HEK293 (cell line): ENCODE measurements around the gene CTBP2.

ENCODE experiments used
- CTCF ChIP-seq: fragments of 450-650 bp; formaldehyde crosslinking; IDR thresholded peaks from 2 replicates; pipeline ENCODE4 v1.5.1; 2016; ENCODE audit warnings: missing biosample characterization, missing genetic modification characterization
- GLIS1 ChIP-seq: fragments of 450-650 bp; formaldehyde crosslinking; IDR thresholded peaks from 2 replicates; pipeline ENCODE4 v1.5.1; 2016; ENCODE audit warnings: missing biosample characterization, missing genetic modification characterization
- HOXA7 ChIP-seq: sonication (generic); formaldehyde crosslinking; IDR thresholded peaks from 2 replicates; pipeline ENCODE4 v1.8.1; 2022; ENCODE audit warnings: missing genetic modification reagents, borderline replicate concordance
- KLF8 ChIP-seq: fragments of 450-650 bp; formaldehyde crosslinking; IDR thresholded peaks from 2 replicates; pipeline ENCODE4 v1.5.1; 2016; ENCODE audit warnings: missing biosample characterization, missing genetic modification characterization
- MEIS1 ChIP-seq: sonication (generic); formaldehyde crosslinking; IDR thresholded peaks from 2 replicates; pipeline ENCODE4 v1.8.1; 2022; ENCODE audit warnings: missing genetic modification reagents, mild to moderate bottlenecking, borderline replicate concordance
- PATZ1 ChIP-seq: fragments of 450-650 bp; formaldehyde crosslinking; IDR thresholded peaks from 2 replicates; pipeline ENCODE4 v1.5.1; 2016; ENCODE audit warnings: missing biosample characterization, missing genetic modification characterization
- RBAK ChIP-seq: fragments of 450-650 bp; formaldehyde crosslinking; IDR thresholded peaks from 2 replicates; pipeline ENCODE4 v1.5.1; 2016; ENCODE audit warnings: missing biosample characterization, missing genetic modification characterization
- SALL2 ChIP-seq: fragments of 450-650 bp; formaldehyde crosslinking; IDR thresholded peaks from 2 replicates; pipeline ENCODE4 v1.5.0; 2017; ENCODE audit warnings: missing biosample characterization, mild to moderate bottlenecking, missing genetic modification characterization, borderline replicate concordance
- YY2 ChIP-seq: fragments of 450-650 bp; formaldehyde crosslinking; IDR thresholded peaks from 2 replicates; pipeline ENCODE4 v1.5.1; 2016; ENCODE audit warnings: missing biosample characterization, missing genetic modification characterization
- ZBTB1 ChIP-seq: fragments of 450-650 bp; formaldehyde crosslinking; IDR thresholded peaks from 2 replicates; pipeline ENCODE4 v1.5.1; 2016; ENCODE audit warnings: missing biosample characterization, missing genetic modification characterization
- ZBTB7A ChIP-seq: fragments of 450-650 bp; formaldehyde crosslinking; IDR thresholded peaks from 2 replicates; pipeline ENCODE4 v1.5.1; 2016; ENCODE audit warnings: low read depth, missing biosample characterization, missing genetic modification characterization
- ZNF155 ChIP-seq: fragments of 450-650 bp; formaldehyde crosslinking; IDR thresholded peaks from 2 replicates; pipeline ENCODE4 v1.5.1; 2016; ENCODE audit warnings: missing biosample characterization, missing genetic modification characterization
- ZNF175 ChIP-seq: fragments of 450-650 bp; formaldehyde crosslinking; IDR thresholded peaks from 2 replicates; pipeline ENCODE4 v1.5.1; 2016; ENCODE audit warnings: missing biosample characterization, missing genetic modification characterization
- ZNF324 ChIP-seq: fragments of 450-650 bp; formaldehyde crosslinking; IDR thresholded peaks from 2 replicates; pipeline ENCODE4 v1.5.1; 2016; ENCODE audit warnings: missing biosample characterization, missing genetic modification characterization
- ZNF335 ChIP-seq: fragments of 450-650 bp; formaldehyde crosslinking; conservative IDR thresholded peaks from 2 replicates; pipeline ENCODE4 v1.5.1; 2016; ENCODE audit warnings: missing biosample characterization, missing genetic modification characterization
- ZNF350 ChIP-seq: fragments of 450-650 bp; formaldehyde crosslinking; IDR thresholded peaks from 2 replicates; pipeline ENCODE4 v1.5.0; 2017; ENCODE audit warnings: missing biosample characterization, mild to moderate bottlenecking, missing genetic modification characterization
- ZNF37A ChIP-seq: fragments of 450-650 bp; IDR thresholded peaks from 2 replicates; pipeline ENCODE4 v1.5.1; 2018; ENCODE audit warnings: missing biosample characterization, missing genetic modification characterization
- ZNF394 ChIP-seq: fragments of 450-650 bp; formaldehyde crosslinking; IDR thresholded peaks from 2 replicates; pipeline ENCODE4 v1.5.1; 2016; ENCODE audit warnings: missing biosample characterization, missing genetic modification characterization, mild to moderate bottlenecking, moderate library complexity, borderline replicate concordance
- ZNF426 ChIP-seq: fragments of 450-650 bp; formaldehyde crosslinking; IDR thresholded peaks from 2 replicates; pipeline ENCODE4 v1.5.1; 2017; ENCODE audit warnings: missing biosample characterization, missing genetic modification characterization, mild to moderate bottlenecking, inconsistent platforms, moderate library complexity
- ZNF473 ChIP-seq: fragments of 450-650 bp; formaldehyde crosslinking; IDR thresholded peaks from 2 replicates; pipeline ENCODE4 v1.5.1; 2017; ENCODE audit warnings: missing biosample characterization, missing genetic modification characterization
- ZNF544 ChIP-seq: fragments of 450-650 bp; formaldehyde crosslinking; IDR thresholded peaks from 2 replicates; pipeline ENCODE4 v1.5.0; 2017; ENCODE audit warnings: missing biosample characterization, missing genetic modification characterization
- ZNF558 ChIP-seq: fragments of 450-650 bp; formaldehyde crosslinking; IDR thresholded peaks from 2 replicates; pipeline ENCODE4 v1.5.1; 2016; ENCODE audit warnings: missing biosample characterization, missing genetic modification characterization
- ZNF596 ChIP-seq: fragments of 450-650 bp; IDR thresholded peaks from 2 replicates; pipeline ENCODE4 v1.5.0; 2018; ENCODE audit warnings: missing biosample characterization, mild to moderate bottlenecking, missing genetic modification characterization, moderate library complexity
- ZNF600 ChIP-seq: fragments of 450-650 bp; formaldehyde crosslinking; IDR thresholded peaks from 2 replicates; pipeline ENCODE4 v1.5.1; 2016; ENCODE audit warnings: missing biosample characterization, missing genetic modification characterization
- ZNF629 ChIP-seq: fragments of 450-650 bp; formaldehyde crosslinking; IDR thresholded peaks from 2 replicates; pipeline ENCODE4 v1.5.1; 2017; ENCODE audit warnings: missing biosample characterization, missing genetic modification characterization
- ZNF658 ChIP-seq: fragments of 450-650 bp; formaldehyde crosslinking; IDR thresholded peaks from 2 replicates; pipeline ENCODE4; 2016; ENCODE audit warnings: missing biosample characterization, missing genetic modification characterization
- ZNF664 ChIP-seq: fragments of 450-650 bp; formaldehyde crosslinking; IDR thresholded peaks from 2 replicates; pipeline ENCODE4 v1.5.1; 2016; ENCODE audit warnings: missing biosample characterization, missing genetic modification characterization
- ZNF677 ChIP-seq: fragments of 450-650 bp; IDR thresholded peaks from 2 replicates; pipeline ENCODE4 v1.5.0; 2018; ENCODE audit warnings: missing biosample characterization, mild to moderate bottlenecking, missing genetic modification characterization, moderate library complexity
- ZNF785 ChIP-seq: fragments of 450-650 bp; formaldehyde crosslinking; IDR thresholded peaks from 2 replicates; pipeline ENCODE4 v1.5.1; 2016; ENCODE audit warnings: missing biosample characterization, missing genetic modification characterization
- ZSCAN23 ChIP-seq: fragments of 450-650 bp; formaldehyde crosslinking; IDR thresholded peaks from 2 replicates; pipeline ENCODE4 v1.5.1; 2016; ENCODE audit warnings: missing biosample characterization, missing genetic modification characterization
- ZSCAN30 ChIP-seq: fragments of 450-650 bp; IDR thresholded peaks from 2 replicates; pipeline ENCODE4 v1.5.1; 2018; ENCODE audit warnings: missing biosample characterization, mild to moderate bottlenecking, missing genetic modification characterization, moderate library complexity
- TF ChIP-seq, protein P1 (sequence below): fragments of 450-650 bp; formaldehyde crosslinking; IDR thresholded peaks from 2 replicates; pipeline ENCODE4 v1.5.1; 2016; ENCODE audit warnings: missing biosample characterization, missing genetic modification characterization
- TF ChIP-seq, protein P2 (sequence below): fragments of 450-650 bp; formaldehyde crosslinking; IDR thresholded peaks from 2 replicates; pipeline ENCODE4; 2016; ENCODE audit warnings: missing biosample characterization, missing genetic modification characterization

The CTBP2 gene

GRCh38 chr10:125158601-125159485 lies 1.5 kb downstream of the CTBP2 start (continued):
- TF ChIP-seq ZNF473 (tag by site-specific recombination) (no peak), ZNF600 (tag by site-specific recombination) (0 out of 2 replicates have a peak, but pooled peaks have one; percentile 14), ZNF677 (tag by site-specific recombination) (0 out of 2 replicates have a peak, but pooled peaks have one; percentile 27), ZNF544 (tag by site-specific recombination) (no peak), CTCF (tag by site-specific recombination) (no peak), ZNF558 (tag by site-specific recombination) (no peak), ZNF596 (tag by site-specific recombination) (peak; percentile 45; the same call in 1 of the 2 replicates), ZNF155 (tag by site-specific recombination) (no peak), YY2 (tag by site-specific recombination) (no peak), ZNF658 (tag by site-specific recombination) (no peak), ZBTB7A (tag by site-specific recombination) (no peak), RBAK (tag by site-specific recombination) (no peak), ZNF350 (tag by site-specific recombination) (no peak), ZNF394 (no peak), ZBTB1 (tag by site-specific recombination) (no peak), MEIS1 (CRISPR knock-in tag) (no peak), ZNF664 (tag by site-specific recombination) (no peak), ZNF175 (tag by site-specific recombination) (no peak), HOXA7 (no peak), PATZ1 (peak; percentile 58), ZNF335 (tag by site-specific recombination) (peak; percentile 64), ZNF629 (tag by site-specific recombination) (0 out of 2 replicates have a peak, but pooled peaks have one; percentile 14), ZSCAN30 (tag by site-specific recombination) (0 out of 2 replicates have a peak, but pooled peaks have one; percentile 40), GLIS1 (tag by site-specific recombination) (0 out of 2 replicates have a peak, but pooled peaks have one; percentile 11), ZNF324 (tag by site-specific recombination) (no peak), ZSCAN23 (tag by site-specific recombination) (no peak), ZNF37A (peak; percentile 79), SALL2 (tag by site-specific recombination) (no peak), KLF8 (tag by site-specific recombination) (peak; percentile 51; the same call in 1 of the 2 replicates), ZNF785 (tag by site-specific recombination) (no peak), ZNF426 (tag by site-specific recombination) (no peak)
- TF ChIP-seq, protein P1, sequence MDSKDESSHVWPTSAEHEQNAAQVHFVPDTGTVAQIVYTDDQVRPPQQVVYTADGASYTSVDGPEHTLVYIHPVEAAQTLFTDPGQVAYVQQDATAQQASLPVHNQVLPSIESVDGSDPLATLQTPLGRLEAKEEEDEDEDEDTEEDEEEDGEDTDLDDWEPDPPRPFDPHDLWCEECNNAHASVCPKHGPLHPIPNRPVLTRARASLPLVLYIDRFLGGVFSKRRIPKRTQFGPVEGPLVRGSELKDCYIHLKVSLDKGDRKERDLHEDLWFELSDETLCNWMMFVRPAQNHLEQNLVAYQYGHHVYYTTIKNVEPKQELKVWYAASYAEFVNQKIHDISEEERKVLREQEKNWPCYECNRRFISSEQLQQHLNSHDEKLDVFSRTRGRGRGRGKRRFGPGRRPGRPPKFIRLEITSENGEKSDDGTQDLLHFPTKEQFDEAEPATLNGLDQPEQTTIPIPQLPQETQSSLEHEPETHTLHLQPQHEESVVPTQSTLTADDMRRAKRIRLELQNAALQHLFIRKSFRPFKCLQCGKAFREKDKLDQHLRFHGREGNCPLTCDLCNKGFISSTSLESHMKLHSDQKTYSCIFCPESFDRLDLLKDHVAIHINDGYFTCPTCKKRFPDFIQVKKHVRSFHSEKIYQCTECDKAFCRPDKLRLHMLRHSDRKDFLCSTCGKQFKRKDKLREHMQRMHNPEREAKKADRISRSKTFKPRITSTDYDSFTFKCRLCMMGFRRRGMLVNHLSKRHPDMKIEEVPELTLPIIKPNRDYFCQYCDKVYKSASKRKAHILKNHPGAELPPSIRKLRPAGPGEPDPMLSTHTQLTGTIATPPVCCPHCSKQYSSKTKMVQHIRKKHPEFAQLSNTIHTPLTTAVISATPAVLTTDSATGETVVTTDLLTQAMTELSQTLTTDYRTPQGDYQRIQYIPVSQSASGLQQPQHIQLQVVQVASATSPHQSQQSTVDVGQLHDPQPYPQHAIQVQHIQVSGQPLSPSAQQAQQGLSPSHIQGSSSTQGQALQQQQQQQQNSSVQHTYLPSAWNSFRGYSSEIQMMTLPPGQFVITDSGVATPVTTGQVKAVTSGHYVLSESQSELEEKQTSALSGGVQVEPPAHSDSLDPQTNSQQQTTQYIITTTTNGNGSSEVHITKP (tag by site-specific recombination) = peak; percentile 50; the same call in 1 of the 2 replicates
- TF ChIP-seq, protein P2, sequence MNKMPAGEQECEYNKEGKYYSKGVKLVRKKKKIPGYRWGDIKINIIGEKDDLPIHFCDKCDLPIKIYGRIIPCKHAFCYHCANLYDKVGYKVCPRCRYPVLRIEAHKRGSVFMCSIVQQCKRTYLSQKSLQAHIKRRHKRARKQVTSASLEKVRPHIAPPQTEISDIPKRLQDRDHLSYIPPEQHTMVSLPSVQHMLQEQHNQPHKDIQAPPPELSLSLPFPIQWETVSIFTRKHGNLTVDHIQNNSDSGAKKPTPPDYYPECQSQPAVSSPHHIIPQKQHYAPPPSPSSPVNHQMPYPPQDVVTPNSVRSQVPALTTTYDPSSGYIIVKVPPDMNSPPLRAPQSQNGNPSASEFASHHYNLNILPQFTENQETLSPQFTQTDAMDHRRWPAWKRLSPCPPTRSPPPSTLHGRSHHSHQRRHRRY (tag by site-specific recombination) = no peak
